ENCODE data around the gene PFKFB4. TPM values are rescaled to one million over a fixed set of nuclear protein-coding genes. Genes with fewer than 3 reads are reported as not detected.
A peak's percentile ranks its signal among the peaks of the same experiment; 100 is the strongest.

The PFKFB4 gene
- total RNA-seq, 1 donor, result 12.3 TPM

DNA sequence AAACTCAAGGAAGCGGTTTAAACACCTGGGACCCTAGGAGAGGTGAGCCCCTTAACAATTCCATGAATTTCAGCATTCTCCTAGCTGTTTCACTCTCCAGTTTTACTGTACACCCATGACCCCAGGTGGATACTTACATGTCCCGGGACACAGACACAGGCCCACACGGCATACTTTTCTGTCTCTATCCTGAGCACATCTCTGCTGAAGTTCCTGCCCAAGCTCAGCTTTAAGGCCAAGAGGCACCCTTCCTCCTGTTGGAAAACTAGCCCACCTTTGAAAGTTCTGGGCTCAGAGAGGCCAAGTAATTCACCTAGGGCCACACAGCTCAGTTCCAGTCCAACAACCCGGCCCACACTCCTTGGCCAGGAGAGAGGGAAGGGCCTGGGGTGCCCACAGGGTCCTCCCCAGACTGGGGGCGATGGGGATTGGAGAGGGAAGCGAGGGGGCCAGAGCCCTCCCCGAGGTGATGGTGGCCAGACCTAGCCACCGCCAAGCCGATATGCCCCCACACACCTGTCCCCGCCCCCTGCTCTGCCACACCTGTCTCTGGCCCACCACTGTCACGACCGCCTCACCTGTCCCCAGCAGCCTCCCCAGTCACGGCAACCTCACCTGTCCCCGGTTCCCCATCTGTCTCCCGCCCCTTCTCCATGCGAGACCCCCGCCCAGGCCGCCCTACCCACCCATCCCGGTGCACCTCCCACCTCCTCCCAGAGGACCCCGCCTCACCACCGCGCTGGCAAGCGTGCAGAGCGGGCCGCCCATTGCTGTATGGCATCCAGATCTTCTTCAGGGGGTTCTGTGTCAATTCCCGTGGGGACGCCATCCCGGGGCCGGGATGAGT, 431 bp downstream of the PFKFB4 start:
- Histone ChIP-seq H2AFZ (ENCODE audit: low read length) (peak overlapping the region; percentile 41), H3K27me3 (ENCODE audit: insufficient read depth, low read length) (no peaks in the 10 kb centered on the region), H4K20me1 (ENCODE audit: insufficient read depth, low read length) (peaks cover 4% of the 10 kb centered on the region), H3K4me3 (ENCODE audit: insufficient read depth, low read length) (peak overlapping the region; percentile 69), H3K4me1 (ENCODE audit: insufficient read depth, low read length) (peaks cover 42% of the 10 kb centered on the region), H3K27ac (ENCODE audit: low read depth, low read length) (no peak overlapping the region), H3K79me2 (ENCODE audit: insufficient read depth, low read length) (peaks cover 19% of the 10 kb centered on the region), H3K4me2 (ENCODE audit: insufficient read depth, low read length) (peak overlapping the region; percentile 94), H3K36me3 (ENCODE audit: insufficient read depth, low read length) (no peaks in the 10 kb centered on the region), H3K9me3 (ENCODE audit: low read depth, low read length) (no peaks in the 10 kb centered on the region)
- no peak for TF ChIP-seq CTCF (IDR thresholded peaks at IDR 0.05; ENCODE audit: extremely low read depth, low read depth, low read length)
- peak; percentile 66 for DNase-seq (ENCODE audit: insufficient read length, low spot score, missing footprints)

DNA sequence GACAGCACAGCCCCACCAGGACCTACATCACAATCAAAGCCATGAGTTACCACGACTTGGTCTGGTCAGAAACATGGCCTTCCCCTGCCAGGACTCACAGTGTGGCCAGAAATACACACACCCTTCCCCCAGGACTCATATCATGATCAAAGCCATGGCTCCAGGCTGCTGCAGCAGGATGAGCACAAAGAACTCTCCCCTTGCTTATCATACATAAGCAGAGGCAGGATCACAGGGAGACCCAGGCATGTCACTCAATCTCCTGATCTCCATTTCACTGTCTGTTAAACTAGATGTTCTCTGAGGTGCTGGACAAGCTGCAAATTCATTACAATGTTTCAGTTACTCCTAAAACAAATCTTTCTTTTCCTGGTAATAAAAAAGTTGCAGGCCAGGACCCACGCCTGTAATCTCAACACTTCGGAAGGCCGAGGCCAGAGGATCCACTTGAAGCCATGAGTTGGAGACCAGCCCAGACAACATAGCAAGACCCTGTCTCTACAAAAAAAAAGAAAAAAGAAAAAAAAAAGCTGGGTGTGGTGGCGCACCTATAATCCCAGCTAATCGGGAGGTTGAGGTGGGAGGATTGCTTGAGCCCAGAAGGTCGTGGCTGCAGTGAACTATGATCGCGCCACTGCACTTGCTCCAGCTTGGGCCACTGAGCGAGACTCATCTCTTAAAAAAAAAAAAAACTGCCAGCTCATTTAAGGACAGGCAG, 1.2 kb downstream of the PFKFB4 start:
- Histone ChIP-seq H3K4me1 (ENCODE audit: insufficient read depth, low read length) (peaks cover 34% of the 10 kb centered on the region), H4K20me1 (ENCODE audit: insufficient read depth, low read length) (peaks cover 4% of the 10 kb centered on the region), H3K79me2 (ENCODE audit: insufficient read depth, low read length) (peaks cover 19% of the 10 kb centered on the region), H3K4me2 (ENCODE audit: insufficient read depth, low read length) (no peak overlapping the region), H3K27ac (ENCODE audit: low read depth, low read length) (no peak overlapping the region), H3K36me3 (ENCODE audit: insufficient read depth, low read length) (no peaks in the 10 kb centered on the region), H3K9me3 (ENCODE audit: low read depth, low read length) (no peaks in the 10 kb centered on the region), H2AFZ (ENCODE audit: low read length) (peak overlapping the region; percentile 25), H3K27me3 (ENCODE audit: insufficient read depth, low read length) (no peaks in the 10 kb centered on the region), H3K4me3 (ENCODE audit: insufficient read depth, low read length) (no peak overlapping the region)
- DNase-seq (ENCODE audit: insufficient read length, low spot score, missing footprints), result peak; percentile 52
- no peak for TF ChIP-seq CTCF (IDR thresholded peaks at IDR 0.05; ENCODE audit: extremely low read depth, low read depth, low read length)

- Histone ChIP-seq H2AFZ (ENCODE audit: low read length) (no peak overlapping the region), H3K4me2 (ENCODE audit: insufficient read depth, low read length) (no peak overlapping the region), H4K20me1 (ENCODE audit: insufficient read depth, low read length) (peaks cover 4% of the 10 kb centered on the region), H3K4me1 (ENCODE audit: insufficient read depth, low read length) (peaks cover 22% of the 10 kb centered on the region), H3K36me3 (ENCODE audit: insufficient read depth, low read length) (no peaks in the 10 kb centered on the region), H3K9me3 (ENCODE audit: low read depth, low read length) (no peaks in the 10 kb centered on the region), H3K27me3 (ENCODE audit: insufficient read depth, low read length) (no peaks in the 10 kb centered on the region), H3K4me3 (ENCODE audit: insufficient read depth, low read length) (no peak overlapping the region), H3K79me2 (ENCODE audit: insufficient read depth, low read length) (peaks cover 14% of the 10 kb centered on the region), H3K27ac (ENCODE audit: low read depth, low read length) (no peak overlapping the region)
- no peak for DNase-seq (ENCODE audit: insufficient read length, low spot score, missing footprints)
- TF ChIP-seq CTCF (IDR thresholded peaks at IDR 0.05; ENCODE audit: extremely low read depth, low read depth, low read length), result no peak
Measured at GRCh38 chr3:48553886-48554845, 2.4 kb downstream of the PFKFB4 start.
